HCT116 (cell line): ENCODE results near the gene BTBD2. TPM values are rescaled to one million over a fixed set of nuclear protein-coding genes. Genes with fewer than 3 reads are reported as not detected.

Experiments used
- ATAC-seq: fragments of 200-7000 bp; cut with Tn5 transposase; 2 replicates; pipeline ENCODE4 v1.9.1; 2020; ENCODE audit warnings: mild to moderate bottlenecking, moderate library complexity
- BruUV-seq: library from RNA; stranded (reverse); fragments of 400-500 nt; replicated peaks from 2 replicates; lab custom pipeline; 2021; lab: Mats Ljungman, UMichigan
- CTCF ChIA-PET: fragments of 300-600 bp; sonication (Branson Sonifier 250); formaldehyde crosslinking; loops from one replicate; lab custom pipeline; 2021; ENCODE audit warnings: antibody characterized with exemption; lab: Charles Lee
- POLR2A ChIA-PET: fragments of 300-600, 350-600 bp; sonication (Branson Sonifier 250); formaldehyde crosslinking; loops from one replicate; lab custom pipeline; 2021; ENCODE audit warnings: antibody characterized with exemption; lab: Charles Lee
- RAD21 ChIA-PET, 2 experiments: fragments of 300-600 bp; sonication (Branson Sonifier 250); formaldehyde crosslinking; loops; one replicate each; lab custom pipeline; 2023; ENCODE audit warnings: low total read pairs in 2 of 2; ENCODE audit not compliant: uncharacterized antibody in 2 of 2, unreplicated experiment in 2 of 2, low non-redundant PET in 1 of 2; lab: Charles Lee
- DNase-seq: peaks from one replicate; pipeline ENCODE4 v3.0.0-alpha.2; 2010; ENCODE audit warnings: low read depth, low spot score
- H2AFZ ChIP-seq: fragments of 200-600 bp; shearing (Covaris generic), sonication (generic); 2 replicates; pipeline ENCODE4 v1.6.1; 2017; ENCODE audit warnings: low read depth, mixed run types, mixed read lengths, antibody characterized with exemption, low read length; ENCODE audit not compliant: poor library complexity, severe bottlenecking
- H3K27ac ChIP-seq: 2 replicates; pipeline ENCODE4 v1.5.1; 2012; ENCODE audit warnings: low read depth, low read length
- H3K27me3 ChIP-seq: fragments of 200-600 bp; sonication (generic); 2 replicates; pipeline ENCODE4 v1.6.1; 2016; ENCODE audit warnings: mixed run types, low read length, mixed read lengths; ENCODE audit not compliant: insufficient read depth
- H3K36me3 ChIP-seq, 2 experiments: fragments of 200-500 bp in 1 of 2; fragments of 200-600 bp in 1 of 2; sonication (Bioruptor generic) in 1 of 2; sonication (generic) in 1 of 2; 2 replicates each; pipeline versions ENCODE4 v1.5.1 to v1.6.1; 2014 to 2016; ENCODE audit warnings: low read length in 2 of 2, inconsistent platforms in 1 of 2, mixed read lengths in 1 of 2, mixed run types in 1 of 2; ENCODE audit not compliant: insufficient read depth in 2 of 2, control insufficient read depth in 1 of 2
- H3K4me1 ChIP-seq, 2 experiments: fragments of 200-600 bp in 1 of 2; sonication (generic) in 1 of 2; 2 replicates each; pipeline versions ENCODE4 v1.5.1 to v1.6.1; 2012 to 2017; ENCODE audit warnings: low read length in 2 of 2, inconsistent platforms in 1 of 2, mild to moderate bottlenecking in 1 of 2, mixed read lengths in 1 of 2, mixed run types in 1 of 2, moderate library complexity in 1 of 2; ENCODE audit not compliant: insufficient read depth in 2 of 2, control insufficient read depth in 1 of 2
- H3K4me2 ChIP-seq: fragments of 200-600 bp; sonication (generic); 2 replicates; pipeline ENCODE4 v1.6.1; 2017; ENCODE audit warnings: mixed run types, low read length, mixed read lengths
- H3K4me3 ChIP-seq, 2 experiments: fragments of 200-600 bp in 1 of 2; sonication (generic) in 1 of 2; replicated peaks in 1 of 2; 2 replicates each; pipeline ENCODE4 v1.5.1; 2011 to 2016; ENCODE audit warnings: low read length in 2 of 2, control low read depth in 1 of 2, low read depth in 1 of 2, mild to moderate bottlenecking in 1 of 2, mixed read lengths in 1 of 2, mixed run types in 1 of 2
- H3K79me2 ChIP-seq: fragments of 200-600 bp; sonication (generic); 2 replicates; pipeline ENCODE4 v1.6.1; 2017; ENCODE audit warnings: mild to moderate bottlenecking, mixed run types, low read length, moderate library complexity, mixed read lengths; ENCODE audit not compliant: insufficient read depth
- H3K9ac ChIP-seq: fragments of 200-600 bp; sonication (generic); 2 replicates; pipeline ENCODE4 v1.6.1; 2016; ENCODE audit warnings: low read length, mixed read lengths
- H3K9me2 ChIP-seq: fragments of 200-600 bp; sonication (generic), shearing (Covaris generic); 2 replicates; pipeline ENCODE4 v1.6.1; 2017; ENCODE audit warnings: mixed run types, mild to moderate bottlenecking, moderate library complexity; ENCODE audit not compliant: insufficient read depth
- H3K9me3 ChIP-seq, 2 experiments: fragments of 200-500 bp in 1 of 2; fragments of 200-600 bp in 1 of 2; sonication (Bioruptor generic) in 1 of 2; sonication (generic) in 1 of 2; 2 replicates each; pipeline ENCODE4 v1.6.1; 2014 to 2017; ENCODE audit warnings: low read length in 2 of 2, mixed read lengths in 2 of 2, inconsistent platforms in 1 of 2, low read depth in 1 of 2, mild to moderate bottlenecking in 1 of 2, mixed run types in 1 of 2, moderate library complexity in 1 of 2; ENCODE audit not compliant: control insufficient read depth in 1 of 2, insufficient read depth in 1 of 2
- H4K20me1 ChIP-seq: fragments of 200-600 bp; sonication (generic), shearing (Covaris generic); 2 replicates; pipeline ENCODE4 v1.6.1; 2017; ENCODE audit warnings: mixed run types, mild to moderate bottlenecking, moderate library complexity; ENCODE audit not compliant: insufficient read depth
- EZH2phosphoT487 ChIP-seq: fragments of 200-600 bp; IDR thresholded peaks from 2 replicates; pipeline ENCODE4 v1.6.1; 2018; ENCODE audit warnings: antibody characterized with exemption, borderline replicate concordance
- POLR2A ChIP-seq: IDR thresholded peaks from 2 replicates; pipeline ENCODE4 v1.7.0; 2011; ENCODE audit warnings: borderline replicate concordance; ENCODE audit not compliant: insufficient read depth, insufficient read length; ENCODE audit errors: extremely low read depth
- POLR2AphosphoS5 ChIP-seq: IDR thresholded peaks from 2 replicates; pipeline ENCODE4 v1.6.1; 2011; ENCODE audit warnings: mild to moderate bottlenecking, low read depth, low read length, moderate library complexity
- ZFX ChIP-seq: fragments of 450-650 bp; IDR thresholded peaks from 2 replicates; pipeline ENCODE4 v1.6.1; 2017
- intact Hi-C: fragments of 100-400 bp; cut with micrococcal nuclease; formaldehyde crosslinking; loops from 2 replicates; pipeline ENCODE4 v1.10.0; 2022
- total RNA-seq: library from RNA; stranded (reverse); gene quantifications from one replicate; pipeline ENCODE4 v1.2.1, GENCODE V29; 2021; ENCODE audit not compliant: unreplicated experiment
- TF ChIP-seq, protein P1 (sequence below): IDR thresholded peaks from 2 replicates; pipeline ENCODE4 v1.6.1; 2012
- TF ChIP-seq, protein P2 (sequence below): IDR thresholded peaks from 2 replicates; pipeline ENCODE4 v1.6.1; 2011; ENCODE audit warnings: mild to moderate bottlenecking, low read length, moderate library complexity; ENCODE audit not compliant: insufficient replicate concordance; ENCODE audit errors: extremely low read depth
- TF ChIP-seq, protein P3 (sequence below), 3 experiments: fragments of 200-600 bp in 1 of 3; sonication (generic) in 1 of 3; IDR thresholded peaks in 2 of 3; conservative IDR thresholded peaks in 1 of 3; 2 replicates each; pipeline ENCODE4 v1.5.1; 2012 to 2017; ENCODE audit warnings: low read depth in 2 of 3, low read length in 2 of 3, antibody characterized with exemption in 1 of 3, borderline replicate concordance in 1 of 3, control low read depth in 1 of 3, mild to moderate bottlenecking in 1 of 3, mixed read lengths in 1 of 3, mixed run types in 1 of 3, moderate library complexity in 1 of 3; ENCODE audit not compliant: insufficient read depth in 1 of 3
- TF ChIP-seq, protein P4 (sequence below): IDR thresholded peaks from 2 replicates; pipeline ENCODE4 v1.6.1; 2012

Gene BTBD2
- total RNA-seq, 1 experiment from 2014 or later = 112 TPM

DNA sequence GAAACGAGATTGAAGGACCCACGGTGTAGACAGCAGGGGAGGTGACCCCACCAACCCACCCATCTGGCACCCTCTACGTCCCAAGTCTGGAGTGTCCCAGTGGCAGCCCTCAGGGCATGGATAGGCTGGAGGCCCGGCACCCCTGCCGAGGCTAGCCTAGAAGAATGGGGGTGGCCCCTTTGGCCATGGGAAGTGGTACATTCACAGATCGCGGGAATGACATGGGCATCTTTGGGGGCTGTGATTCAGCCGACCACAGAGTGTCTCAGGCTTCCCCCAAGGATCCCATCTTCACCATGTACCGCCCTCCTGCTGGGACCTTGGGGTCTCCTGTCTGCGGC, 46.8 kb upstream of the BTBD2 start:
- ChIA-PET CTCF (no interaction called here), RAD21 (no interaction called here), POLR2A (interaction anchor here (1.0 to 3.3 kb wide), 4 partner anchors 8 to 30 kb away, joined by 3 to 11 read pairs (median 6); no protein-coding TSS in a partner anchor)
- H4K20me1 ChIP-seq = no peaks in the 10 kb centered on the region
- H3K4me3 ChIP-seq = peak overlapping the region; percentile 71 to 81
- DNase-seq (no peak), ATAC-seq (no peak)
- H3K4me2 ChIP-seq = peak overlapping the region; percentile 95
- H3K9me3 ChIP-seq = no peaks in the 10 kb centered on the region
- no peaks in the 10 kb centered on the region for H3K79me2 ChIP-seq
- BruUV-seq = no TSS peak
- no peak overlapping the region for H2AFZ ChIP-seq
- intact Hi-C loops = loop anchor here (10.0 kb wide), 1 partner anchor 128 kb away; no protein-coding TSS in a partner anchor
- no peaks in the 10 kb centered on the region for H3K27me3 ChIP-seq
- H3K9ac ChIP-seq = peak overlapping the region; percentile 82
- no peaks in the 10 kb centered on the region for H3K36me3 ChIP-seq
- H3K27ac ChIP-seq = peak overlapping the region; percentile 99
- TF ChIP-seq, protein P1, sequence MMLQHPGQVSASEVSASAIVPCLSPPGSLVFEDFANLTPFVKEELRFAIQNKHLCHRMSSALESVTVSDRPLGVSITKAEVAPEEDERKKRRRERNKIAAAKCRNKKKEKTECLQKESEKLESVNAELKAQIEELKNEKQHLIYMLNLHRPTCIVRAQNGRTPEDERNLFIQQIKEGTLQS = no peak
- TF ChIP-seq POLR2AphosphoS5 = peak; percentile 24; the same call in 1 of the 2 replicates
- H3K9me2 ChIP-seq = no peaks in the 10 kb centered on the region
- H3K4me1 ChIP-seq = peaks cover 50 to 68% of the 10 kb centered on the region in 2 experiments

DNA sequence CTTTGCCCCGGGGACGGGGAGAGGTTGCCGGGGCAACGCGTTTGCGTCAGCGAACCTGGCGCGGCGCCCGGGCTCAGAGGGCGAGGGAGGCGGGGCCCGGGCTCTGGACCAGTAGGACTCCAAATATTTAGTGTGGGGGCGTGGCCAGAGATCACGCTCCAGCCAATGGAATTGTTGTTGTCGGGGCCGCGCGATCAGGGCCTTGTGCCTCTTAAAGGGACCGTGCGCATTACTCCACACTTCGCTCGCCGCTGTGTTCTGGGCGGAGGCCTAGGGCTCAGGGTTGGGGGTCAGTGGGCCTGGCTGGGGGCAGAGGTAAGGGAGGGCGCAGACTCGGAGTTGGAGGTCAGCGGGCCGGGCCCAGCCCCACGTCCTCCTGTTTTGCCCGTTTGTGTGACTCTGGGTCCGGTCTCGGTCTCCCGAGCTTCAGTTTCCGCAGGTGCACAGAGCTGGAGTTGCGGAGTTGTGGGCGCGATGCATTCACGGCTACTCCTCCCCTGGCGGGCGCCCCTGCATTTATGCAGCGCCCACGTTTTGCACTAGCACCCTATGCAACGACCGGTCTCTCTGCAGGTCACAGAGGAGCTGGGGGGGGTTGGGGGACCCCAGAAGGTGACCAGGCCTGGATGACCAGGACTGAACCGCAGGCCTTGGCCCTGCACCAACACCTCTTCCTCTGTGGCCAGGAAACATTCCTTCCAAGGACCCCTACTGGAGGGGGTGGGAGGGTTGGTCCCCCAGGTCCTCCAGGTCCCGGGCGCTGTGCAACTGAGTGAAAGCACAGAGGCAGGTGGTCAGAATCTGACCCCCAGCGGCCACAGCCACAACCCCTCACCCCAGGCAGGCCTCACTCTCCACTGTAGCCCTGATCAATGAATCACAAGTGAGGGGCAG, 46.2 kb upstream of the BTBD2 start:
- TSS peak; percentile 88 for BruUV-seq
- Histone ChIP-seq H3K9me2 (no peaks in the 10 kb centered on the region), H2AFZ (no peak overlapping the region), H3K4me1 (peaks cover 56 to 74% of the 10 kb centered on the region in 2 experiments), H3K36me3 (no peaks in the 10 kb centered on the region), H3K9ac (peak overlapping the region; percentile 82), H3K4me3 (peak overlapping the region; percentile 71 to 81), H4K20me1 (no peaks in the 10 kb centered on the region), H3K9me3 (no peaks in the 10 kb centered on the region), H3K27me3 (no peaks in the 10 kb centered on the region), H3K4me2 (peak overlapping the region; percentile 95), H3K79me2 (no peaks in the 10 kb centered on the region), H3K27ac (peak overlapping the region; percentile 99)
- TF ChIP-seq POLR2A = peak; percentile 56
- TF ChIP-seq, protein P2, sequence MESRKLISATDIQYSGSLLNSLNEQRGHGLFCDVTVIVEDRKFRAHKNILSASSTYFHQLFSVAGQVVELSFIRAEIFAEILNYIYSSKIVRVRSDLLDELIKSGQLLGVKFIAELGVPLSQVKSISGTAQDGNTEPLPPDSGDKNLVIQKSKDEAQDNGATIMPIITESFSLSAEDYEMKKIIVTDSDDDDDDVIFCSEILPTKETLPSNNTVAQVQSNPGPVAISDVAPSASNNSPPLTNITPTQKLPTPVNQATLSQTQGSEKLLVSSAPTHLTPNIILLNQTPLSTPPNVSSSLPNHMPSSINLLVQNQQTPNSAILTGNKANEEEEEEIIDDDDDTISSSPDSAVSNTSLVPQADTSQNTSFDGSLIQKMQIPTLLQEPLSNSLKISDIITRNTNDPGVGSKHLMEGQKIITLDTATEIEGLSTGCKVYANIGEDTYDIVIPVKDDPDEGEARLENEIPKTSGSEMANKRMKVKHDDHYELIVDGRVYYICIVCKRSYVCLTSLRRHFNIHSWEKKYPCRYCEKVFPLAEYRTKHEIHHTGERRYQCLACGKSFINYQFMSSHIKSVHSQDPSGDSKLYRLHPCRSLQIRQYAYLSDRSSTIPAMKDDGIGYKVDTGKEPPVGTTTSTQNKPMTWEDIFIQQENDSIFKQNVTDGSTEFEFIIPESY = no peak
- TF ChIP-seq, protein P3, sequence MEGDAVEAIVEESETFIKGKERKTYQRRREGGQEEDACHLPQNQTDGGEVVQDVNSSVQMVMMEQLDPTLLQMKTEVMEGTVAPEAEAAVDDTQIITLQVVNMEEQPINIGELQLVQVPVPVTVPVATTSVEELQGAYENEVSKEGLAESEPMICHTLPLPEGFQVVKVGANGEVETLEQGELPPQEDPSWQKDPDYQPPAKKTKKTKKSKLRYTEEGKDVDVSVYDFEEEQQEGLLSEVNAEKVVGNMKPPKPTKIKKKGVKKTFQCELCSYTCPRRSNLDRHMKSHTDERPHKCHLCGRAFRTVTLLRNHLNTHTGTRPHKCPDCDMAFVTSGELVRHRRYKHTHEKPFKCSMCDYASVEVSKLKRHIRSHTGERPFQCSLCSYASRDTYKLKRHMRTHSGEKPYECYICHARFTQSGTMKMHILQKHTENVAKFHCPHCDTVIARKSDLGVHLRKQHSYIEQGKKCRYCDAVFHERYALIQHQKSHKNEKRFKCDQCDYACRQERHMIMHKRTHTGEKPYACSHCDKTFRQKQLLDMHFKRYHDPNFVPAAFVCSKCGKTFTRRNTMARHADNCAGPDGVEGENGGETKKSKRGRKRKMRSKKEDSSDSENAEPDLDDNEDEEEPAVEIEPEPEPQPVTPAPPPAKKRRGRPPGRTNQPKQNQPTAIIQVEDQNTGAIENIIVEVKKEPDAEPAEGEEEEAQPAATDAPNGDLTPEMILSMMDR (IDR thresholded peaks at IDR 0.05 in 2 of 3, conservative IDR thresholded peaks at IDR 0.05 in 1 of 3; ENCODE audit: borderline replicate concordance in 1 of 3, insufficient read depth in 1 of 3, low read depth in 2 of 3, low read length in 2 of 3) = no peak
- no peak for TF ChIP-seq EZH2phosphoT487
- peak; percentile 81 for TF ChIP-seq ZFX
- TF ChIP-seq, protein P4, sequence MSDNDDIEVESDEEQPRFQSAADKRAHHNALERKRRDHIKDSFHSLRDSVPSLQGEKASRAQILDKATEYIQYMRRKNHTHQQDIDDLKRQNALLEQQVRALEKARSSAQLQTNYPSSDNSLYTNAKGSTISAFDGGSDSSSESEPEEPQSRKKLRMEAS = no peak
- TF ChIP-seq POLR2AphosphoS5 = peak; percentile 92
- DNase-seq = peak; percentile 93
- RAD21 ChIA-PET = no interaction called here
- intact Hi-C loops = loop anchor here (10.0 kb wide), 1 partner anchor 127 kb away; no protein-coding TSS in a partner anchor
- peak; percentile 78 for ATAC-seq
- CTCF ChIA-PET = no interaction called here
- POLR2A ChIA-PET = interaction anchor here (2.0 to 3.3 kb wide), 2 partner anchors 10 to 30 kb away, joined by 7 to 11 read pairs; no protein-coding TSS in a partner anchor
